GM19395 (cell line): ENCODE measurements around the gene FICD.

Experiments
- ATAC-seq: cut with Tn5 transposase; IDR thresholded peaks from one replicate; pipeline ENCODE4 v1.9.1; 2021; ENCODE audit warnings: mild to moderate bottlenecking, moderate library complexity; ENCODE audit not compliant: unreplicated experiment

The FICD gene

DNA sequence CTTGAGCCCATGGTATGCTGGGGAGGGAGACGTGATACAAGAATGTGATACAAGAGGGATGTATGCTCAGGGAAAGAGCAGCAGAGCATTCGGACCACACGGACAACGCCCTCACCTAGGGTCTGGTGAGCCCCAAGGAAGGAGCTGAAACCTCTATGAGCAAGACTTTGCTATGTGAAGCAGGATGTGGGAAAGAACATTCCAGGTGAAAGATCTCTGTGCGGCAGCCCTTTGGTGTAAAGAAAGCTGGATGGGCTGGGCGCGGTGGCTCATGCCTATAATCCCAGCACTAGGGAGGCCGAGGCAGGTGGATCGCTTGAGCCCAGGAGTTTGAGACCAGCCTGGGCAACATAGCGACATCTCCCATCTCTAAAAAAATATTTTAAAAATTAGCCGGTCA lies 16.9 kb upstream of the FICD start:
- no peak for ATAC-seq

DNA sequence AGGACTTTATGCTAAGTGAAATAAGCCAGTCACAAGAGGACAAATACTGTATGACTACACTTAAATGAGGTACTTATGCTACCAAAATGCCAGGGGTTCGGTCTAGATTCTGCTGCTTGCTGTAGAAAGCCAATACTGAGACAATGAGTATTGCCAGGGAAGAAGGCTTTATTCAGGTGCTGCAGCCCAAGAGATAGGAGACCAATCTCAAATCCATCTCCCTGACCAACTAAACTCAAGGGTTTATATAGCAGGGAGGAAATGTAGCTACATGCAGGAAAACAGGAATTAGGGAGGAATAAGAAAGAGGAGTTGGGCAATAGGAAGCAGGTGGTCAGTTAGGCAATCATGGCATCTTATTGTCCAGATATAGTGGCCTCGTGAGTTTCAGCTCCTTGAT lies 12.2 kb upstream of the FICD start:
- no peak for ATAC-seq

DNA sequence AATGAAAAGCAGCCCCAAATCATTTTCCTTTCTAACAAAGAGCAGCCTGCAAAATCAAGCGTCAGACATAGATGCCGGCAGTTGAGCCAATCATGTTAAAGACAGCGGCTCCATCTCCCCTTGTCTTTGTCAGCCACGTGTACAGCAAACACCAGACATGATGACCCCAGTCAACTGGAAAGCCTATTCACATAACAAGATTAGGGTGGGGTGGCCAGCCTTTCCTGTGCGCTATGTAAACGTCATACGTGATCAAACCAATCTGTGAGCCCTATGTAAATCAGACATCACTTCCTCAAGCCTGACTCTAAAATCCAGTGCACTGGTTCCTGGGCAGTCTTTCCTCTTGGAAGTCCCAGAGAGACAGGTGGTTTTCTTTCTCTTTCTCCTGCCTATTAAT lies 9.9 kb upstream of the FICD start:
- no peak for ATAC-seq

DNA sequence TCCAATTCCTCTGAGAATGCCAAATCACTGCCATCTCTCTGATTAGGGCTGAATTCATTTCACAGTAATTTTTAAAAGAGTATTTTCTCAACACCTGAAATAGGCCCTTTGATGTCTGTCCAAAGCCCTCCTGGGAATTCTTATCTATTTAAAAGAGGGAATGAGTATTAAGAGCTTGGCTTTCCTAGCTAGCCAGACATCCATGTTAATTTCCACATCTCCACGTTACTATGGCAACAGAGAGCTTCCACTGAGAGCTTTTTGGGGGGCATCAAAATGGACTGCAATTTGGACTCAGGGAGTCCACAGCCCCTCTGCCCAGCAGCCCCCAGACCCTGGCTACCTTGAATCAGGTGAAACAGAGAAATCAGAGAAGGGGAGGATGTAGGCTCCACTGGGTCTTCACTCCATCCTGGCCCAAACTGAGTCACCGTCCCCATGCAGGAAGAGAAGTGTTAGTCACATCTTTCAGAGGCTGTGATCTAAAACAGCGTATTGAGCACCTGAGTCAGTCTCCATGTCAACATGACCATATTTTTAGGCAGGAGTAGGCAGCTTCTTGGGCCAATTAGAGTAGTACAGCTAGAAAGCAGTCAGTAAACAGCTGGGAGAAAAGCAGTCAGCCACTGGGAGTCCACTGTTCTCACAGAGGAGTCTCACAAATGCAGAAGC lies 7.0 kb upstream of the FICD start:
- no peak for ATAC-seq

DNA sequence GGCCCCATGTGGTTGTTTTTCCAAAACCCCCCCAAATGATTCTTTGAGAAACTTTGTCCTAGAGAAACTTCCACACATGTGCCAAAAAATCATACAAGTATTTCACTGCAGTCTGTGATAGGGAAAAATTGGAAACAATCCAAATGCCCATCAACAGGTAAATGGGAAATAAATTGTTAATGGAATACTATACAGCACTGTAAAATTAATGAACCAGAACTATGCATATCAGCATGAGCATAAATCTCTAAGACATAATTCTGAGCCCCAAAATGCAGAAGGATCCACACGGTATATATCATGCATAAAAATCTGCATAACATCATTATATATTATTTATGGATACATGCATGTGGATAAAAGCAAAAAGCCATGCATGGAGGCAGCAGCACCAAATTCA lies 5.3 kb upstream of the FICD start:
- no peak for ATAC-seq

DNA sequence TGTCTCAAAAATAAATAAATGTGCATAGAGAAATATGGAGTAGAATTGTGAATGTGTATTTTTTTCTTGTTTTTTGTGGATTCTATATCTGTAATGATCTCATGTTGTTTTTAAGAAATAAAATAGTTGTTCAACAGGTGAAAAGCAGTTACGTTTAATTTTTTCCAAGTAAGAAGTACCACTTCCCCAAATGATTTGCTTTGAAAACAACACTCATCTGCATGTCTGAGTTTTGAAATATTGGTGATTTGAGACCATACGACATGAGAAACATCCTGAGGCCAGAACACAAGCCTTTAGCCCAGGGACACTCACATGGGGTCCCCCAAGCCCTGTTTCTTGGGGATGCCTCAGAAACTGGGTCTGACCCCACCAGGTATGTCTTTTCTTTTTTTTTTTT lies 4.2 kb upstream of the FICD start:
- no peak for ATAC-seq

DNA sequence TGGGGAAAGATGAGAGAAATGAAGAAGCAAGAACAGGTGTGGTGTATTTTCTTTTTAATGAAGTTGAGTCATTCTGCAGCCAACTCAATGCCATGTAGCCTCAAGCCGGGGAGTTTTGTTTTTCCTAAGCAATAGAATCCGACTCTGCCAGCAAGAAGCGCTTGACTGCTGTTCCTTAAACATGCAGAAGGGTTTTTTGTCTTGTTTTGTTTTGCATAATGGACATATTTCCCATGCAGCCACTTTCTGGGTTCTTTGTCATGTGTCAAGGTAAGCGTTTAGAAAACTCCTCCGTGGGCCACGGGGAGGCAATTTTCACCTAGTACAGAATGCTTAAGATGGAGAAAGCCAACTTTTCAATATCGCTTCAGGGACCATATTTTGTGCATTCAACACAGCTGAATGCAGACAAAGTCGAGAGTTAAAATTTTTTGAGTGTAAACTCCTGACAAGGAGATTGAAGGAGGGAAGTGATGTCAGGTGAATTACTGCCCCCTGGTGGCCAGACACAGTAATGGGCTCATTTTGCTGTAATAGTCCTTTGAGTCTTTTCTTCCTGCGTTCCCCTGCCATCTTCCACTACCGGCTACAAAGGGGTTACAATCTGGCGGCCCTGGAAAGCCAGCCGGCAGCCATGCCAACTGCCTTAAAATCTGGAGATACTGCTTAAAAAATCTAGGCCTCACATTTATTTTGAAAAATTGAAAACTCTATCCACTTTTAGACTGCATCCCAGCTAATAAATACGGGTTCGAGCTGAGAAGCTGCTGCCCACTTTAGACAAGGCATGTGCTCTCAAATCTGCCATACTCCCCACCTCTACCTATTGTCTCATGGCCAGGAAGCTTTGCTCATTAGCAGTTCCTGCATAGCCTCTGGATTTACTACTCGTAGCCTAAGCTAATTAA lies 3.2 kb upstream of the FICD start:
- peak; percentile 29 for ATAC-seq

DNA sequence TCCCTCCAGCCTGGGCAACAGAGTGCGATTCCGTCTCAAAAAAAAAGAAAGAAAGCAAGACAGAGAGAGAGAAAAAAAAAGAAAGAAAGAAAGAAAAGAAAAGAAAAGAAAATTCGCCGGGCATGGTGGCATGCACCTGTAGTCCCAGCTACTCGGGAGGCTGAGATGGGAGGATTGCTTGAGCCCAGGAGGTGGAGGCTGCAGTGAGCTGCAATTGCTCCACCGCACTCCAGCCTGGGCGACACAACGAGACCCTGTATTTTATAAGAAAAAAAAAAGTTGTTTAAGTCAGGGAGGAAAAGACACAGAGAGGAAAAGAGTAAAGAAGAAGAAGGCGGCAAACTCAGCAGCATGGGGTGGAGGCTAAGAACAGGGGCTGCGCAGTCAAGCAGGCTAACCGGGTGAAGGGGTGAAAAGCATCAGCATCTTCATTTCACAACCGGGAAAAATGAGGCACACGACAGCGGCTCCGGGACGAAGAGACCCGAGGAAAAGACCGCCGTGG lies 557 bp upstream of the FICD start:
- ATAC-seq = peak; percentile 13

DNA sequence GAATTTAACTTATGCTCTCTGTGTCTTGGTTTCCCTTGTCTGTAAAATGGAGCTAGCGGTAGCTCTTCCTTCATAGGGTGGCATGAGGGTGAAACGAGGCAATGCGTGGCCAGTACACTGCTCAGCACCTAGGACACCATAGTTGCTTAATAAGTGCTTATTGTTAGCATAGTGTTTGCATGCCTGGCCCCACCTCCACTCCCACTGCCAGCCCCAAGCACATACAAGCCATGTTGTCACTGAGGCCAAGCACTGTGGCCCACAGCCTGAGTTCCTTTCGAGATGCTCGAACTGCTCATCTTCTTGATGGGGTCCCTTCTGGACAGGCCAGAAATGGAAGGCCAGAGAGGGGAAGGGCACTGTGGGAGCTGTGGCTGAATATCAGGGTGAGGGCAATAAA lies 839 bp downstream of the FICD start:
- no peak for ATAC-seq

DNA sequence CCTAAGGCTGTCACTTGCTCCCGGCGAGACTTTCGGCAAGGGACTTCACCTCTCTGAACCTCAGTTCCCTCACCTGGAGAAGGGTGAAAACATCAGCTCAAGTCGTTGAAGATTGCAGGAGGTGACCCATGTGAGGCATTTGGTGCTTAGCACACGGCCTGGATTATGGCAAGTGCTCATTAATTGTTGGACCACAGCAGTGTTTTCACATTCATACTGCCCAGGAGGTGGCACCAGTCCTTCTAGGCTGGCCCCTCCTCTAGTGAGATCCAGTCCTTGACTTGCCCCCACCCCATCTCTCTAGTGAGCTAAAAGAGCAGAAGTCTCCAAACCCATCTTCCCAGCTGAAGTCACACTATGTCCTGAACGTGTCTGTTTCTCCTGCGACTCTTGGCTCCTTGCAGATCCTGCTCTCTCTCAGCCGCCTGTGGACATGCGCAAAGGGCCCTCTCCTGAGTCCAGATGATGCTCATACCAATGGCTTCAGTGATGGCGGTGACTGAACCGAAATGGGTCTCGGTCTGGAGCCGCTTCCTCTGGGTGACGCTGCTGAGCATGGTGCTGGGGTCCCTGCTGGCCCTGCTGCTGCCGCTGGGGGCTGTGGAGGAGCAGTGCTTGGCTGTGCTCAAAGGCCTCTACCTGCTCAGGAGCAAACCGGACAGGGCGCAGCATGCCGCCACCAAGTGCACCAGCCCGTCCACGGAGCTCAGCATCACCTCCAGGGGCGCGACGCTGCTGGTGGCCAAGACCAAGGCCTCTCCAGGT lies 1.6 kb downstream of the FICD start:
- no peak for ATAC-seq

DNA sequence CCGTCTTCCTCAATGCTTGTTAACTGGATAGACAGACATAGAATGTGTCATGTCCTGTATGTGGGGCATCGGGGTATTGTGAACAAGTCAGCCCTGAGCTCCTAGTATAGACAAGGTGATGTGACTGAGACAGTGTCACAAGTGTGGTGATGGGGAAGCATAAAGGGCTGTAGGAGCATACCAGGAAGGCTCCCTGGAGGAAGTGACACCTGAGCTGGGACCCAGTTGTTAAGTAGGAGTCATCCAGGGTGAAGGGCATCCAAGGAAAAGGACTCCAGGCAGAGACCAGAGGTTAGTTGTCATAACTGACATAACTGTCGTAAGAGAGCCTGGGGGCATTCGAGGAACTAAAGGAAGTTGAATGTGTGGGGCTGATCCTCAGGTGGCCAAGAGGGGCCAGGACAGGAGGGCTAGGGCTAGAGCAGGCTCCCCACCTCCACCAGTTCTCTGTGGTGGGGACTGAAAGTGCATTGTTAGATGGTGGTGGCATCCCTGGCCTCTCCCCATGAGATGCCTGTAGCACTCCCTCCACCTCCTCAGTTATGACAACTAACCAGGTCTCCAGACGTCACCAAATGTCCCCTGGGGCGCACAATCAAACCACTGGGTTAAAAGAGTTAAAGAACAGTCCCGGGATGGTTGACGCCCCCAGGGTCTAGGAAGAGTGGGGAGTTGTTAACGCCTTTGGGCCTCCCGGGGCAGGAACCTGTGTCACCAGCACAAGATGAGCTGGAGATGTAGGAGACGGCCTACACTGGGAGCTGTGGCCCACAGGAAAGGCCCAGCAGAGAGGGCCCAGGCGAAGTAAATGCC lies 2.4 kb downstream of the FICD start:
- no peak for ATAC-seq

DNA sequence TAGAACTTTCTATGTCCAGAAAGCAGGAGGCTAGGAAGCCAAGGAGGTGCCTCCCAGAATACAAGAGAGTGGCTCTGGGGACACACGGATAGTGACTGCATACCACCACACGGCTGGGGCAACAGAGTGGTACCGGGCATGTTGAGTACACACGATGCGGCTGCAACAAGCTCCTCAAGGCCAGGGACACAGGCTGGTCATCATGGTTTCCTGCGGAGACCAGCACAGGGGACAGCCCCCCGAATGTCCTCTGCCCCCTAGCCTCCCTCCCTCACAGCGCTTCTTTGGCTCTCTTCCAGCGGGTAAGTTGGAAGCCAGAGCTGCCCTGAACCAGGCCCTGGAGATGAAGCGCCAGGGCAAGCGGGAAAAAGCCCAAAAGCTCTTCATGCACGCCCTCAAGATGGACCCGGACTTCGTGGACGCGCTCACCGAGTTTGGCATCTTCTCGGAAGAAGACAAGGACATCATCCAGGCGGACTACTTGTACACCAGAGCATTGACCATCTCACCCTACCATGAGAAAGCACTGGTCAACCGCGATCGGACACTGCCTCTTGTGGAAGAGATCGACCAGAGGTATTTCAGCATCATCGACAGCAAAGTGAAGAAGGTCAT lies 3.1 kb downstream of the FICD start:
- no peak for ATAC-seq

DNA sequence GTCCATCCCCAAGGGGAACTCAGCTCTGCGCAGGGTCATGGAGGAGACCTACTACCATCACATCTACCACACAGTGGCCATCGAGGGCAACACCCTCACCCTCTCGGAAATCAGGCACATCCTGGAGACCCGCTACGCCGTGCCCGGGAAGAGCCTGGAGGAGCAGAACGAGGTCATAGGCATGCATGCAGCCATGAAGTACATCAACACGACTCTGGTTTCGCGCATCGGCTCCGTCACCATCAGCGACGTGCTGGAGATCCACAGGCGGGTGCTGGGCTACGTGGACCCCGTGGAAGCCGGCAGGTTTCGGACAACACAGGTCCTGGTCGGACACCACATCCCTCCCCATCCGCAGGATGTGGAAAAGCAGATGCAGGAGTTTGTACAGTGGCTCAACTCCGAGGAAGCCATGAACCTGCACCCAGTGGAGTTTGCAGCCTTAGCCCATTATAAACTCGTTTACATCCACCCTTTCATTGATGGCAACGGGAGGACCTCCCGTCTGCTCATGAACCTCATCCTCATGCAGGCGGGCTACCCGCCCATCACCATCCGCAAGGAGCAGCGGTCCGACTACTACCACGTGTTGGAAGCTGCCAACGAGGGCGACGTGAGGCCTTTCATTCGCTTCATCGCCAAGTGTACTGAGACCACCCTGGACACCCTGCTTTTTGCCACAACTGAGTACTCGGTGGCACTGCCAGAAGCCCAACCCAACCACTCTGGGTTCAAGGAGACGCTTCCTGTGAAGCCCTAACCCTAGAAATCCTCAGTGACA lies 3.8 kb downstream of the FICD start:
- no peak for ATAC-seq

DNA sequence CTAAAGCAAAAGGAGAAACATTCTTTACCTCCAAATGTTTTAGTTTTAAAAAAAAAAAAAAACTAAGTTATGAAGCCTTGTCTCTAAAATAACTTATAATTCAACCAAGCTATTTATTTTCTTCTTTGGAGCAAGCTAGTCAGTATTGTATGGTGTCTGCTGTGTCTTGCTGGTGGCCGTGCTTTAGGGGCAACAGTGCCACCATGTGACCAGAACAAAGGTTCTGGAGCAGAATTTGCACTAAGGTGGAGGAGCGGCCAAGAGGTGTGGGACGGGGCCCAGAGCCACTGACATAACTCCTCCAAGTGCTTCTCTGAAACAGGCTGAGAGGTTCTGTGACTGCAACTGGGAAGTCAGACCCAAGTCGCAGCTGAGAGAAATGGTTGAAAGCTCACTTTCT lies 4.5 kb downstream of the FICD start:
- ATAC-seq = no peak

DNA sequence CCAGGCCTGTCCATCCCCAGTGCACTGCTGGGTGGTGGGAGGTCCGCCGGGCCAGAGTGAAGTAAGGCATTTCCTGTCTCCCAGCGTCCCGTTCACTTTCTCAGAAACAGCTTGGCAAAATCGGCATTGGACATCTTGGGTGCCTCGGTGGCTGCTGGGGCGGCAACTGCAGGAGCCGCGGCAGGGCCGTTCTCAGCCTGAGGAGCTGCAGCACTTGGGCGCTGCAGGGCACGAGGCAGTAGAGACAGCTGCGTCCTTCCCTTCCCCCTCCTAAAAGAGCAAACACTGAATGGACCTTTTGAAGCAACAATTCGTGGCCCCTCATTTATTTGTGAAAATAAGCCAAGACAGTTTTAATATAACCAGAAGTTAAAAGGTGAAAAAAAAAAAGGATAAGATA lies 8.3 kb downstream of the FICD start:
- no peak for ATAC-seq

DNA sequence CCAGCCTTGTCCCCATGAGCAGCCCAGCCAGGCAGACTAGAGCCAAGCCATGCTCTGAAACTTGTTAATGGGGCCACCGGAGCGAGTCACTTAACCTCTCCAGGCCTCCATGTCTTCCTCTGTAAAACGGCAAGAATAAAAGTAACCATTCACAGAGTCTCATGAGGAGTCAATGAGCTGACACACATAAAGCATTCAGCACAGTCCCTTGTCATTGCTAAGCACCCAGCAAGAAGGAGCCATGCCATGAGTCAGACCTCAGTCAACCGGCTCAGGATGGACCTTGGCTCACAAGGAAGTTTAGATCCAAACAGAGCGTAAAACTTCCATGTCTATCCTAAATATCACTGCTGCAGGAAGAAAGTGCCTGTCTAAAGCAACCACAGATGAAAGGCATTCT lies 10.6 kb downstream of the FICD start:
- no peak for ATAC-seq

DNA sequence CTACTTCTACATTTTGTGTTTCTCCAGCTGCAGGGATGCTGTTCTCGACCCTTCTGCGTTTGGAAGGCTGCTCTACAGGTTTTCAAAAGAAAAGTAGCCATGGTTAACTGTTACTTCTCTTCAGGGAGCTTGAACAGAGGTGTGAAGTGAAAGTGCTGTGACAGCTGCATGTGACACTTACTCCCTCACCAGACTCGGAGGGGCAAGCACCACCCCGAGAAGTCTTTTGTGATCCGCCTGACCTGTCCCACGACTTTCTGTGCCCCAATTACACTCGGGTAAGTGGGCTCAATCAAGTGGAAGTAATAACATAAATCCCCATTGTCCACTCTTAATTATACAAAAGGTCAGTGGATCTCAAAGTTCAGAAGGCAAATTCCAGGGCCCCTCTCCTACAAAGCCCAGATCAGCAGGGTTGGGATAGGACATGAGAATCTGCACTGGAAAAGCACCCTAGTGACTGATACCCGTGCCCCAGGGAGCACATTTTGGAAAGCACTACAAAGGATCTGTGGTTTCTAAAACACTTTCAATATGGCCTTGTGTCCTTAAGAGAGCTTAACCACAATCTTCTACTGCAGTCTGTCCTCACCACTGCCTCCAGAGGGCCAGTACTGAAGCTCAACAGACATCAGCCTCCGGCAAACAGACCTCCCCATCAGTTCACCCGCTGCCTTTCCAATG lies 11.5 kb downstream of the FICD start:
- no peak for ATAC-seq

DNA sequence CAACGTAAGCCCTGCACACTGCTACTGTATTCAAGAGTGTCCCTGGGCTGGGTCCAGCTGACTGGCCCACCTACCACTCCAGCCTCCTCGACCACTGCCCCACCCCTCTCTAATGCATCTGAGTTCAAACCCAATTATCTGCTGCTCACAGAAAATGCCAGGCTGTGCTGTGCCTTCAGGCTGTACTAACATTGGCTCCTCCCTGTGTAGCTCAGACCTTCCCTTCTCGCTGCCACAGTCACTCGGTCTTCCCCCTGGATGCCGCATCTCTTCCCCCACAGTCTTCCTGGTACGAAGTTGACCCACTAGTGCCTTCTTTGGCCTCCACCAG lies 12.1 kb downstream of the FICD start:
- no peak for ATAC-seq

DNA sequence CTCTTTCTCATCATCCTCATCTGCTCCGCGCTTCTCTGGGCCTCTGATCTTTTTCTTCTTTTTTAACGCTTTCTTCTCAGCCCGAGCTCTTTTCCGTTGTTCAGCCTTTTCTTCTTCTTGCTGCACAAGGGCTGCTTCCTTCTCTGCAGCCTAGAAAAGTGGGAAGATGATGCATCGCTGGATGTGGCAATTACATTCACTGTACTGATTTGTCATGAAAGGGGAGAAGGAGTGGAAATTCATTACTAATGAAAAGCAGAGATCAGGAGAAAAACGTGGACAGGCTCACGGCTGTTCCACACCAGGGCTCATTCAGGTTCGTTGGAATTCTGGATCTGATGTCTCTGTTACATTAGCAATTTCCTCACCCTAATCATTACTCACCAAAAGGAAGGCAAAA lies 15.1 kb downstream of the FICD start:
- ATAC-seq = no peak
